ENCODE results near the gene PRSS35.

DNA sequence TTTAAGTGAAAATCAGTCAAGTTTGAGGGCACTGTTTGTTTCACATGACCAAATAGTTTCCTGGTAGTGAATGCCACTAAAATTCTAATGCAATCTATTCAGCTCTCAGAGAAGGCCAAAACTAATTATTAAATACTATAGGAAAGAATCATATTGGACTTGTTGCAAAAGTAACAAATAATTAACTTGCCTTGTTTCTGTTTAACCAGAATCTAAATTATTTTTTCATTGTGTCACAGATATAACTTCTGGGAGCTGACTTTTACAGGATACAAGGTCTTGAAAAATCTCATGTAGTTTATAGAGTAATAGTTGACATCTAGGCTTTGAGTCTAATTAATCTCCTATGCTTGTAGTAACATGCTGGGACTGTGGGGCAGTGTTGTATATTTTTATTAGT, 44.5 kb downstream of the PRSS35 start:
- TF ChIP-seq, protein P1, sequence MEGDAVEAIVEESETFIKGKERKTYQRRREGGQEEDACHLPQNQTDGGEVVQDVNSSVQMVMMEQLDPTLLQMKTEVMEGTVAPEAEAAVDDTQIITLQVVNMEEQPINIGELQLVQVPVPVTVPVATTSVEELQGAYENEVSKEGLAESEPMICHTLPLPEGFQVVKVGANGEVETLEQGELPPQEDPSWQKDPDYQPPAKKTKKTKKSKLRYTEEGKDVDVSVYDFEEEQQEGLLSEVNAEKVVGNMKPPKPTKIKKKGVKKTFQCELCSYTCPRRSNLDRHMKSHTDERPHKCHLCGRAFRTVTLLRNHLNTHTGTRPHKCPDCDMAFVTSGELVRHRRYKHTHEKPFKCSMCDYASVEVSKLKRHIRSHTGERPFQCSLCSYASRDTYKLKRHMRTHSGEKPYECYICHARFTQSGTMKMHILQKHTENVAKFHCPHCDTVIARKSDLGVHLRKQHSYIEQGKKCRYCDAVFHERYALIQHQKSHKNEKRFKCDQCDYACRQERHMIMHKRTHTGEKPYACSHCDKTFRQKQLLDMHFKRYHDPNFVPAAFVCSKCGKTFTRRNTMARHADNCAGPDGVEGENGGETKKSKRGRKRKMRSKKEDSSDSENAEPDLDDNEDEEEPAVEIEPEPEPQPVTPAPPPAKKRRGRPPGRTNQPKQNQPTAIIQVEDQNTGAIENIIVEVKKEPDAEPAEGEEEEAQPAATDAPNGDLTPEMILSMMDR (IDR thresholded peaks at IDR 0.05) = no peak
- no peak for TF ChIP-seq TCF7L2 (IDR thresholded peaks at IDR 0.05; ENCODE audit: low read depth, low read length)
- TF ChIP-seq, protein P2, sequence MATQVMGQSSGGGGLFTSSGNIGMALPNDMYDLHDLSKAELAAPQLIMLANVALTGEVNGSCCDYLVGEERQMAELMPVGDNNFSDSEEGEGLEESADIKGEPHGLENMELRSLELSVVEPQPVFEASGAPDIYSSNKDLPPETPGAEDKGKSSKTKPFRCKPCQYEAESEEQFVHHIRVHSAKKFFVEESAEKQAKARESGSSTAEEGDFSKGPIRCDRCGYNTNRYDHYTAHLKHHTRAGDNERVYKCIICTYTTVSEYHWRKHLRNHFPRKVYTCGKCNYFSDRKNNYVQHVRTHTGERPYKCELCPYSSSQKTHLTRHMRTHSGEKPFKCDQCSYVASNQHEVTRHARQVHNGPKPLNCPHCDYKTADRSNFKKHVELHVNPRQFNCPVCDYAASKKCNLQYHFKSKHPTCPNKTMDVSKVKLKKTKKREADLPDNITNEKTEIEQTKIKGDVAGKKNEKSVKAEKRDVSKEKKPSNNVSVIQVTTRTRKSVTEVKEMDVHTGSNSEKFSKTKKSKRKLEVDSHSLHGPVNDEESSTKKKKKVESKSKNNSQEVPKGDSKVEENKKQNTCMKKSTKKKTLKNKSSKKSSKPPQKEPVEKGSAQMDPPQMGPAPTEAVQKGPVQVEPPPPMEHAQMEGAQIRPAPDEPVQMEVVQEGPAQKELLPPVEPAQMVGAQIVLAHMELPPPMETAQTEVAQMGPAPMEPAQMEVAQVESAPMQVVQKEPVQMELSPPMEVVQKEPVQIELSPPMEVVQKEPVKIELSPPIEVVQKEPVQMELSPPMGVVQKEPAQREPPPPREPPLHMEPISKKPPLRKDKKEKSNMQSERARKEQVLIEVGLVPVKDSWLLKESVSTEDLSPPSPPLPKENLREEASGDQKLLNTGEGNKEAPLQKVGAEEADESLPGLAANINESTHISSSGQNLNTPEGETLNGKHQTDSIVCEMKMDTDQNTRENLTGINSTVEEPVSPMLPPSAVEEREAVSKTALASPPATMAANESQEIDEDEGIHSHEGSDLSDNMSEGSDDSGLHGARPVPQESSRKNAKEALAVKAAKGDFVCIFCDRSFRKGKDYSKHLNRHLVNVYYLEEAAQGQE (IDR thresholded peaks at IDR 0.05; ENCODE audit: insufficient read depth in 1 of 2, low read depth in 2 of 2, low read length in 1 of 2) = no peak
